Esophagus squamous epithelium (tissue), 4 donors: ENCODE measurements around the gene CHN2.

Source experiments
- CTCF ChIP-seq, 6 experiments: fragments of 450-650 bp in 4 of 6; fragments of 200-600 bp in 2 of 6; sonication (generic) in 2 of 6; IDR thresholded peaks; one replicate each; pipeline ENCODE4 v1.5.1; 2016 to 2019; ENCODE audit warnings: antibody characterized with exemption in 6 of 6, mild to moderate bottlenecking in 4 of 6, moderate library complexity in 4 of 6
- POLR2A ChIP-seq, 4 donors: fragments of 450-650 bp; IDR thresholded peaks; one replicate each; pipeline ENCODE4 v1.6.1; 2017; ENCODE audit warnings: antibody characterized with exemption in 4 of 4, mild to moderate bottlenecking in 4 of 4, moderate library complexity in 3 of 4

- TF ChIP-seq CTCF (IDR thresholded peaks at IDR 0.05) = no peak
- no peak for TF ChIP-seq POLR2A (IDR thresholded peaks at IDR 0.05)
These were observed 5.2 kb downstream of the CHN2 start for GRCh38 chr7:29199776-29200175.
